Activated CD8-positive, alpha-beta T cell treated with anti-CD3 and anti-CD28 coated beads for 36 hours (primary cell): Measurements from ENCODE around the gene LRFN3. TPM values are rescaled to one million over a fixed set of nuclear protein-coding genes. Genes with fewer than 3 reads are reported as not detected.

ENCODE experiments used
- ATAC-seq: fragments of 200-7000 bp; cut with Tn5 transposase; one replicate; pipeline ENCODE4 v1.10.0; 2021; ENCODE audit warnings: mild to moderate bottlenecking, moderate library complexity
- CTCF ChIA-PET: fragments of 350-600 bp; sonication (Branson Sonifier 250); formaldehyde crosslinking; loops from one replicate; lab custom pipeline; 2021; ENCODE audit warnings: antibody characterized with exemption; lab: Charles Lee
- POLR2A ChIA-PET: fragments of 350-600 bp; sonication (Branson Sonifier 250); formaldehyde crosslinking; loops from one replicate; lab custom pipeline; 2021; ENCODE audit warnings: antibody characterized with exemption; lab: Charles Lee
- DNase-seq: peaks from one replicate; pipeline ENCODE4 v3.0.0-alpha.2; 2020
- H3K27ac Mint-ChIP-seq: one replicate; pipeline ENCODE4 v1.8.0; 2021; ENCODE audit warnings: mild to moderate bottlenecking, mixed read lengths
- H3K27me3 Mint-ChIP-seq: one replicate; pipeline ENCODE4 v1.8.0; 2021; ENCODE audit warnings: mixed read lengths
- H3K36me3 Mint-ChIP-seq: one replicate; pipeline ENCODE4 v1.8.0; 2021; ENCODE audit warnings: low read depth, mixed read lengths
- H3K4me1 Mint-ChIP-seq: one replicate; pipeline ENCODE4 v1.8.0; 2021; ENCODE audit warnings: low read depth, mixed read lengths
- H3K4me3 Mint-ChIP-seq: one replicate; pipeline ENCODE4 v1.8.0; 2021; ENCODE audit warnings: mild to moderate bottlenecking, moderate library complexity, mixed read lengths
- H3K9me3 Mint-ChIP-seq: one replicate; pipeline ENCODE4 v1.8.0; 2021; ENCODE audit warnings: mixed read lengths
- intact Hi-C: fragments of 100-400 bp; cut with micrococcal nuclease; formaldehyde crosslinking; loops from one replicate; pipeline ENCODE4 v1.10.0; 2022
- total RNA-seq, 2 experiments: library from RNA; stranded (reverse); gene quantifications; one replicate each; pipeline ENCODE4 v1.2.3, GENCODE V29; 2021
- TF ChIP-seq, protein P1 (sequence below): fragments of 200-600 bp; IDR thresholded peaks from one replicate; pipeline ENCODE4 v1.8.0; 2022; ENCODE audit warnings: antibody characterized with exemption, mild to moderate bottlenecking

Gene LRFN3
- total RNA-seq, 2 experiments from 2014 or later = 4.8 to 6.6 TPM

GRCh38 chr19:35986664-35987570 lies 50.7 kb downstream of the LRFN3 start:
- TF ChIP-seq, protein P1, sequence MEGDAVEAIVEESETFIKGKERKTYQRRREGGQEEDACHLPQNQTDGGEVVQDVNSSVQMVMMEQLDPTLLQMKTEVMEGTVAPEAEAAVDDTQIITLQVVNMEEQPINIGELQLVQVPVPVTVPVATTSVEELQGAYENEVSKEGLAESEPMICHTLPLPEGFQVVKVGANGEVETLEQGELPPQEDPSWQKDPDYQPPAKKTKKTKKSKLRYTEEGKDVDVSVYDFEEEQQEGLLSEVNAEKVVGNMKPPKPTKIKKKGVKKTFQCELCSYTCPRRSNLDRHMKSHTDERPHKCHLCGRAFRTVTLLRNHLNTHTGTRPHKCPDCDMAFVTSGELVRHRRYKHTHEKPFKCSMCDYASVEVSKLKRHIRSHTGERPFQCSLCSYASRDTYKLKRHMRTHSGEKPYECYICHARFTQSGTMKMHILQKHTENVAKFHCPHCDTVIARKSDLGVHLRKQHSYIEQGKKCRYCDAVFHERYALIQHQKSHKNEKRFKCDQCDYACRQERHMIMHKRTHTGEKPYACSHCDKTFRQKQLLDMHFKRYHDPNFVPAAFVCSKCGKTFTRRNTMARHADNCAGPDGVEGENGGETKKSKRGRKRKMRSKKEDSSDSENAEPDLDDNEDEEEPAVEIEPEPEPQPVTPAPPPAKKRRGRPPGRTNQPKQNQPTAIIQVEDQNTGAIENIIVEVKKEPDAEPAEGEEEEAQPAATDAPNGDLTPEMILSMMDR = no peak
- Mint-ChIP-seq H3K9me3 (peaks cover 4% of the 10 kb centered on the region), H3K36me3 (no peaks in the 10 kb centered on the region), H3K27ac (no peak overlapping the region), H3K27me3 (peaks cover 41% of the 10 kb centered on the region), H3K4me1 (peaks cover 3% of the 10 kb centered on the region), H3K4me3 (peak overlapping the region; percentile 63)
- peak; percentile 39 for ATAC-seq
- ChIA-PET POLR2A (interaction anchor here (0.6 kb wide), 1 partner anchor 939 kb away, joined by 3 read pairs; no protein-coding TSS in a partner anchor), CTCF (no interaction called here)
- intact Hi-C loops = no loop called here
- peak; percentile 23 for DNase-seq

DNA sequence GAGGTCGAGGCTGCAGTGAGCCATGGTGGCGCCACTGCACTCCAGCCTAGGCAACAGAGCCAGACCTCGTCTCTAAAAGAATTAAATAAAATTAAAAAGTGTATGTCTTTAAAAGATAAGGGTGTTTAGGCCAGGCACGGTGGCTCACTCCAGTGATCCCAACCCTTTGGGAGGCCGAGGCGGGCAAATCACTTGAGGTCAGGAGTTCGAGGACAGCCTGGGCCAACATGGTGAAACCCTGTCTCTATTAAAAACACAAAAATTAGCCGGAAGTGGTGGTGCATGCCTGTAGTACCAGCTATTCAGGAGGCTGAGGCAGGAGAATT lies 51.4 kb downstream of the LRFN3 start:
- intact Hi-C loops = no loop called here
- TF ChIP-seq, protein P1 = no peak
- no peak for ATAC-seq
- ChIA-PET CTCF (no interaction called here), POLR2A (no interaction called here)
- peaks cover 41% of the 10 kb centered on the region for H3K27me3 Mint-ChIP-seq
- H3K36me3 Mint-ChIP-seq = no peaks in the 10 kb centered on the region
- no peak overlapping the region for H3K27ac Mint-ChIP-seq
- H3K4me3 Mint-ChIP-seq = no peak overlapping the region
- no peak for DNase-seq
- H3K9me3 Mint-ChIP-seq = peaks cover 4% of the 10 kb centered on the region
- H3K4me1 Mint-ChIP-seq = peaks cover 3% of the 10 kb centered on the region

- no peak overlapping the region for H3K4me3 Mint-ChIP-seq
- ATAC-seq (no peak), DNase-seq (no peak)
- peaks cover 3% of the 10 kb centered on the region for H3K4me1 Mint-ChIP-seq
- TF ChIP-seq, protein P1 = no peak
- no peaks in the 10 kb centered on the region for H3K36me3 Mint-ChIP-seq
- intact Hi-C loops = no loop called here
- H3K27me3 Mint-ChIP-seq = peaks cover 33% of the 10 kb centered on the region
- POLR2A ChIA-PET = no interaction called here
- H3K9me3 Mint-ChIP-seq = peaks cover 4% of the 10 kb centered on the region
- no peak overlapping the region for H3K27ac Mint-ChIP-seq
- CTCF ChIA-PET = no interaction called here
These were observed 52.6 kb downstream of the LRFN3 start for GRCh38 chr19:35988824-35989223.

DNA sequence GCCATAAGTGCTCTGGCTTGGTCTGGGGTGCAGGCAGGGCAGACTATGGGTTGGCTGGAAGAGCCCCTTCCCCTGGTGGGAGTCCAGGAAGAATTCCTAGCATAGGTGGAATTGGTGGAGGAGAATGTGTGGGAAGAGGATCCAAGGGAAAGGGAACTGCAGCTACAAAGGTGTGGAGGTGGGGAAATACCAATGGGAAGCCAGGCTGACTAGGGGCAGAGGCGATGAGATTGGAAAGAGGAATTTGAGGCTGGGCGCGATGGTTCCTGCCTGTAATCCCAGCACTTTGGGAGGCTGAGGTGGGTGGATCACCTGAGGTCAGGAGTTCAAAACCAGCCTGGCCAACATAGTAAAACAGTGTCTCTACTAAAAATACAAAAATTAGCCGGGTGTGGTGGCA lies 54.0 kb downstream of the LRFN3 start:
- Mint-ChIP-seq H3K4me3 (no peak overlapping the region), H3K27ac (no peak overlapping the region), H3K36me3 (no peaks in the 10 kb centered on the region), H3K4me1 (peaks cover 8% of the 10 kb centered on the region), H3K9me3 (peaks cover 4% of the 10 kb centered on the region), H3K27me3 (peaks cover 25% of the 10 kb centered on the region)
- TF ChIP-seq, protein P1 = no peak
- ATAC-seq = no peak
- ChIA-PET POLR2A (no interaction called here), CTCF (no interaction called here)
- intact Hi-C loops = loop anchor here (5.0 kb wide), 1 partner anchor 33 kb away; no protein-coding TSS in a partner anchor
- no peak for DNase-seq
